Measurements from ENCODE around the gene DPP6.

The DPP6 gene

DNA sequence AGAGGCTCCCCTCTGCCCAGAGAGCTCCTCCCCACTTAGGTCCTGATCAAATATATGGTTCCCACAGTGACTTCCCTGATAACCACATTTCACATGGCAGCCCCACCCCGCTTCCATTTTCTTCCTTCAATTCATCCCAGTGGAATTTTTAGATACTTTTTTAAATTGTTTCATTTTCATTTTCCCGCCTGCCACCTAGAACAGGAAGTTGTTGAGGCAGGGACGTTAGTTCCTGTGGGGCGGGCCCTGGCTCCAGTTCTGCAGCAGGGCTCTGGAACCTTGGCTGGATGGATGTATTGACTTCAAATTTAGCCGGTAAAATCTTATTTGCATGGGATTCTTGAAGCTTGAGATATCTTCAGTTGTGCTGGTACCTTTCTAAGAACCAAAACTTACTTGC is 724.2 kb downstream of the DPP6 start:
- TF ChIP-seq EZH2phosphoT487 (IDR thresholded peaks at IDR 0.05; ENCODE audit: borderline replicate concordance) = no peak
- TF ChIP-seq, protein P1, sequence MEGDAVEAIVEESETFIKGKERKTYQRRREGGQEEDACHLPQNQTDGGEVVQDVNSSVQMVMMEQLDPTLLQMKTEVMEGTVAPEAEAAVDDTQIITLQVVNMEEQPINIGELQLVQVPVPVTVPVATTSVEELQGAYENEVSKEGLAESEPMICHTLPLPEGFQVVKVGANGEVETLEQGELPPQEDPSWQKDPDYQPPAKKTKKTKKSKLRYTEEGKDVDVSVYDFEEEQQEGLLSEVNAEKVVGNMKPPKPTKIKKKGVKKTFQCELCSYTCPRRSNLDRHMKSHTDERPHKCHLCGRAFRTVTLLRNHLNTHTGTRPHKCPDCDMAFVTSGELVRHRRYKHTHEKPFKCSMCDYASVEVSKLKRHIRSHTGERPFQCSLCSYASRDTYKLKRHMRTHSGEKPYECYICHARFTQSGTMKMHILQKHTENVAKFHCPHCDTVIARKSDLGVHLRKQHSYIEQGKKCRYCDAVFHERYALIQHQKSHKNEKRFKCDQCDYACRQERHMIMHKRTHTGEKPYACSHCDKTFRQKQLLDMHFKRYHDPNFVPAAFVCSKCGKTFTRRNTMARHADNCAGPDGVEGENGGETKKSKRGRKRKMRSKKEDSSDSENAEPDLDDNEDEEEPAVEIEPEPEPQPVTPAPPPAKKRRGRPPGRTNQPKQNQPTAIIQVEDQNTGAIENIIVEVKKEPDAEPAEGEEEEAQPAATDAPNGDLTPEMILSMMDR (conservative IDR thresholded peaks at IDR 0.05; ENCODE audit: low read length) = no peak
- Histone ChIP-seq H3K9me3 (ENCODE audit: insufficient read depth, low read depth, low read length) (peaks cover 8% of the 10 kb centered on the region; the same call in 1 of the 2 replicates), H3K9me2 (replicated peaks; ENCODE audit: low read depth, low read length) (no peaks in the 10 kb centered on the region)

DNA sequence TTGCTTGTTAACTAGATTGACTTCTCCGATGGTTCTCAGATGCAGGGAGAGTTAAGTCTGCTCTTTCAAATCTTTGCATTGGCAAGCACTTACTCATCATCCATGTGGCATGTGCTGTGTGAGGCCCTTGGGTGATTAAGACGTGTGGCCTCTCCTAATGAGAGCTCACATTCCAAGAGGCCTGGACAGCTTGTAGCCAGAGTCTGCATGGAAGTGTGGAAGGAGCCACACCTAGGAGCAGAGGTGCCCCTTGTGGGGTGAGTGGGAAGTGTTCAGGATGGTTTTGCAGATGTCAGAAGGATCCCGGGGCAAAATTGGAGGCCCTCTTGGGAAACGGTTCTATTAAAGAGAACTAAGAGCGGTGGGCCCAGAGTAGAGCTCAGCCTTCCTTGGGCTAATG is 724.8 kb downstream of the DPP6 start:
- no peak for TF ChIP-seq EZH2phosphoT487 (IDR thresholded peaks at IDR 0.05; ENCODE audit: borderline replicate concordance)
- TF ChIP-seq, protein P1 (conservative IDR thresholded peaks at IDR 0.05; ENCODE audit: low read length) = no peak
- Histone ChIP-seq H3K9me2 (replicated peaks; ENCODE audit: low read depth, low read length) (no peaks in the 10 kb centered on the region), H2AFZ (ENCODE audit: low read length) (no peak overlapping the region), H3K4me1 (ENCODE audit: insufficient read depth, low read length, poor library complexity, severe bottlenecking) (no peaks in the 10 kb centered on the region), H3F3A (ENCODE audit: low read depth) (no peaks in the 10 kb centered on the region), H4K20me1 (ENCODE audit: insufficient read depth, low read length, poor library complexity, severe bottlenecking) (no peaks in the 10 kb centered on the region), H3K9ac (ENCODE audit: low read depth, low read length, poor library complexity, severe bottlenecking) (no peak overlapping the region), H3K36me3 (ENCODE audit: insufficient read depth, low read length) (no peaks in the 10 kb centered on the region), H3K27me3 (ENCODE audit: insufficient read depth, low read length, poor library complexity, severe bottlenecking) (no peaks in the 10 kb centered on the region), H3K79me2 (ENCODE audit: insufficient read depth, low read length) (no peaks in the 10 kb centered on the region), H3K9me3 (ENCODE audit: insufficient read depth, low read depth, low read length) (peaks cover 8% of the 10 kb centered on the region; the same call in 1 of the 2 replicates), H3K4me3 (ENCODE audit: low read length, poor library complexity, severe bottlenecking) (no peak overlapping the region), H3K4me2 (ENCODE audit: low read depth, low read length, poor library complexity, severe bottlenecking) (no peak overlapping the region)

More for the DNA sequence above, 724.2 kb downstream of the DPP6 start:
- no peaks in the 10 kb centered on the region for H3F3A ChIP-seq (ENCODE audit: low read depth)
- no peak overlapping the region for H3K4me3 ChIP-seq (ENCODE audit: low read length, poor library complexity, severe bottlenecking)
- H3K36me3 ChIP-seq (ENCODE audit: insufficient read depth, low read length) = no peaks in the 10 kb centered on the region
- H3K4me1 ChIP-seq (ENCODE audit: insufficient read depth, low read length, poor library complexity, severe bottlenecking) = no peaks in the 10 kb centered on the region
- no peak overlapping the region for H3K9ac ChIP-seq (ENCODE audit: low read depth, low read length, poor library complexity, severe bottlenecking)
- H2AFZ ChIP-seq (ENCODE audit: low read length) = no peak overlapping the region
- H4K20me1 ChIP-seq (ENCODE audit: insufficient read depth, low read length, poor library complexity, severe bottlenecking) = no peaks in the 10 kb centered on the region
- H3K4me2 ChIP-seq (ENCODE audit: low read depth, low read length, poor library complexity, severe bottlenecking) = no peak overlapping the region
- H3K79me2 ChIP-seq (ENCODE audit: insufficient read depth, low read length) = no peaks in the 10 kb centered on the region
- no peaks in the 10 kb centered on the region for H3K27me3 ChIP-seq (ENCODE audit: insufficient read depth, low read length, poor library complexity, severe bottlenecking)

DNA sequence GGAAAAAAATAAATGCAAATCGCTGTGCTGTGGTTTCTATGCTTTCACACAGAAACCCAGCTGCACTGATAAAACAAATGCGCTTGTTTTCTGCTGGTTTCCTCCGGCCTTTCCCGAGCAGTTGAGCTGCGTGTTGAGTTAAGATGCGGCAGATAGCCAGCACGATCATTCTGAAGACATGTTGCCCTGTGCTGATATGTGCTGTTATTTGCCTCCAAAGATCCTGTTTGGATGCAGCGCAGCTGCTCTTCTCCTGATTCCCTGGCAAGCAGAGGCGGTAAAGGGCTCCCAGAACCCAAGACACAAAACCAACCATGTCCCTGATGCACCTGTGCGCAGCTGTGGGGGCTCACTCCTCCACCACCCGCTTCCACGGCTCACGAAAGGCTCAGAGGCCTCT is 725.3 kb downstream of the DPP6 start:
- H3K36me3 ChIP-seq (ENCODE audit: insufficient read depth, low read length) = no peaks in the 10 kb centered on the region
- no peaks in the 10 kb centered on the region for H3K4me1 ChIP-seq (ENCODE audit: insufficient read depth, low read length, poor library complexity, severe bottlenecking)
- H4K20me1 ChIP-seq (ENCODE audit: insufficient read depth, low read length, poor library complexity, severe bottlenecking) = no peaks in the 10 kb centered on the region
- no peak overlapping the region for H2AFZ ChIP-seq (ENCODE audit: low read length)
- no peak overlapping the region for H3K4me2 ChIP-seq (ENCODE audit: low read depth, low read length, poor library complexity, severe bottlenecking)
- no peaks in the 10 kb centered on the region for H3F3A ChIP-seq (ENCODE audit: low read depth)
- peaks cover 8% of the 10 kb centered on the region; the same call in 1 of the 2 replicates for H3K9me3 ChIP-seq (ENCODE audit: insufficient read depth, low read depth, low read length)
- no peaks in the 10 kb centered on the region for H3K9me2 ChIP-seq (replicated peaks; ENCODE audit: low read depth, low read length)
- H3K79me2 ChIP-seq (ENCODE audit: insufficient read depth, low read length) = no peaks in the 10 kb centered on the region
- H3K9ac ChIP-seq (ENCODE audit: low read depth, low read length, poor library complexity, severe bottlenecking) = no peak overlapping the region
- TF ChIP-seq, protein P1 (conservative IDR thresholded peaks at IDR 0.05; ENCODE audit: low read length) = no peak
- no peak for TF ChIP-seq EZH2phosphoT487 (IDR thresholded peaks at IDR 0.05; ENCODE audit: borderline replicate concordance)
- no peak overlapping the region for H3K4me3 ChIP-seq (ENCODE audit: low read length, poor library complexity, severe bottlenecking)
- H3K27me3 ChIP-seq (ENCODE audit: insufficient read depth, low read length, poor library complexity, severe bottlenecking) = no peaks in the 10 kb centered on the region

Measured in Loucy (cell line).